HTERT RPE-1 (cell line): ENCODE data around the gene CDH2.

Source experiments
- in situ Hi-C: fragments of 300-500 bp; cut with MboI; formaldehyde crosslinking; loops from 4 replicates; pipeline ENCODE4 v1.14.3; 2020; ENCODE audit warnings: low sequenced_read_pairs

CDH2 gene

GRCh38 chr18:28045176-28045810 lies 131.6 kb downstream of the CDH2 start:
- in situ Hi-C loops, result no loop called here

- in situ Hi-C loops, result no loop called here
Measured at GRCh38 chr18:28044036-28044435, 132.9 kb downstream of the CDH2 start.

- in situ Hi-C loops, result no loop called here
Measured at GRCh38 chr18:28043631-28044030, 133.3 kb downstream of the CDH2 start.

- in situ Hi-C loops, result no loop called here
Measured at GRCh38 chr18:28041366-28041765, 135.6 kb downstream of the CDH2 start.

- in situ Hi-C loops, result no loop called here
Measured at GRCh38 chr18:28040716-28041115, 136.2 kb downstream of the CDH2 start.

GRCh38 chr18:28040211-28040610 lies 136.7 kb downstream of the CDH2 start:
- in situ Hi-C loops, result no loop called here

- in situ Hi-C loops, result no loop called here
Measured at GRCh38 chr18:28039691-28040090, 137.2 kb downstream of the CDH2 start.

GRCh38 chr18:28039078-28039477 lies 137.9 kb downstream of the CDH2 start:
- in situ Hi-C loops, result no loop called here

GRCh38 chr18:28036488-28036887 lies 140.4 kb downstream of the CDH2 start:
- in situ Hi-C loops, result no loop called here

- in situ Hi-C loops, result no loop called here
Measured at GRCh38 chr18:28034567-28034966, 142.4 kb downstream of the CDH2 start.

GRCh38 chr18:28032177-28032576 lies 144.8 kb downstream of the CDH2 start:
- in situ Hi-C loops, result no loop called here

GRCh38 chr18:28030458-28030857 lies 146.5 kb downstream of the CDH2 start:
- in situ Hi-C loops, result no loop called here

- in situ Hi-C loops, result no loop called here
Measured at GRCh38 chr18:28027755-28028154, 149.2 kb downstream of the CDH2 start.

- in situ Hi-C loops, result no loop called here
Measured at GRCh38 chr18:28019425-28020108, 157.4 kb downstream of the CDH2 start.

- in situ Hi-C loops, result no loop called here
Measured at GRCh38 chr18:28018351-28018750, 158.6 kb downstream of the CDH2 start.

- in situ Hi-C loops, result no loop called here
Measured at GRCh38 chr18:28015671-28016070, 161.3 kb downstream of the CDH2 start.

- in situ Hi-C loops, result no loop called here
Measured at GRCh38 chr18:28013066-28013465, 163.9 kb downstream of the CDH2 start.

GRCh38 chr18:28012336-28012735 lies 164.6 kb downstream of the CDH2 start:
- in situ Hi-C loops, result no loop called here

GRCh38 chr18:28009589-28009988 lies 167.3 kb downstream of the CDH2 start:
- in situ Hi-C loops, result no loop called here

- in situ Hi-C loops, result no loop called here
Measured at GRCh38 chr18:28007841-28008240, 169.1 kb downstream of the CDH2 start.

- in situ Hi-C loops, result no loop called here
Measured at GRCh38 chr18:28005164-28005563, 171.8 kb downstream of the CDH2 start.

- in situ Hi-C loops, result no loop called here
Measured at GRCh38 chr18:28004606-28005005, 172.3 kb downstream of the CDH2 start.

GRCh38 chr18:28003451-28003850 lies 173.5 kb downstream of the CDH2 start:
- in situ Hi-C loops, result no loop called here
